Measurements from ENCODE around the gene ZMYM3.

DNA sequence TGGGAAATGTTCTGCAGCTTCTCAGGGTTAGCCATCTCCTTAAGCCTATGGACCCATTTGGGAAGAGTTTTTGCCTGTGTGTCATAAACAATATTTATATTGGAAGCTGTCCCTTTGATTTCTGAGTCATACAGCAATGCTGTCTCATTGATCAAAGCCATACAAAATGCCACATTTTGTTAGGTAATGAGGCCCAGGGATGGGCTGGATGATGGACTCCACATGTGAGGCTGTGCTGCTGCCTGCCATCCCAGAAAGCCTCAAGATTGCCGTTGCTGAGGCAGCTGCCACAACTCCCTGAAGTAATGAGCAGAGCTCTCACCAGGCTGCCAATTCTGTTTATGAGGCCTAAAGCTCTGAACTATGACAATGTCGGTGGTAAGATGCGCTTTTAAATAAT lies 43.1 kb downstream of the ZMYM3 start:
- TF ChIP-seq, protein P1, sequence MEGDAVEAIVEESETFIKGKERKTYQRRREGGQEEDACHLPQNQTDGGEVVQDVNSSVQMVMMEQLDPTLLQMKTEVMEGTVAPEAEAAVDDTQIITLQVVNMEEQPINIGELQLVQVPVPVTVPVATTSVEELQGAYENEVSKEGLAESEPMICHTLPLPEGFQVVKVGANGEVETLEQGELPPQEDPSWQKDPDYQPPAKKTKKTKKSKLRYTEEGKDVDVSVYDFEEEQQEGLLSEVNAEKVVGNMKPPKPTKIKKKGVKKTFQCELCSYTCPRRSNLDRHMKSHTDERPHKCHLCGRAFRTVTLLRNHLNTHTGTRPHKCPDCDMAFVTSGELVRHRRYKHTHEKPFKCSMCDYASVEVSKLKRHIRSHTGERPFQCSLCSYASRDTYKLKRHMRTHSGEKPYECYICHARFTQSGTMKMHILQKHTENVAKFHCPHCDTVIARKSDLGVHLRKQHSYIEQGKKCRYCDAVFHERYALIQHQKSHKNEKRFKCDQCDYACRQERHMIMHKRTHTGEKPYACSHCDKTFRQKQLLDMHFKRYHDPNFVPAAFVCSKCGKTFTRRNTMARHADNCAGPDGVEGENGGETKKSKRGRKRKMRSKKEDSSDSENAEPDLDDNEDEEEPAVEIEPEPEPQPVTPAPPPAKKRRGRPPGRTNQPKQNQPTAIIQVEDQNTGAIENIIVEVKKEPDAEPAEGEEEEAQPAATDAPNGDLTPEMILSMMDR (IDR thresholded peaks at IDR 0.05) = no peak
- TF ChIP-seq POLR2A (IDR thresholded peaks at IDR 0.05) = no peak

Data from adrenal gland (tissue), 5 donors.